Measurements from ENCODE around the gene CLDN10.
A peak's percentile ranks its signal among the peaks of the same experiment; 100 is the strongest.

CLDN10 gene

GRCh38 chr13:95546919-95547318 is 5.6 kb upstream of the CLDN10 start:
- Histone ChIP-seq H3K4me3 (ENCODE audit: low read depth, low read length) (no peak overlapping the region), H4K8ac (ENCODE audit: low read depth, low read length) (no peak overlapping the region), H2BK5ac (ENCODE audit: low read depth, low read length, poor library complexity) (no peak overlapping the region), H4K91ac (ENCODE audit: low read depth, low read length) (no peak overlapping the region), H3K79me2 (ENCODE audit: control insufficient read depth, insufficient read depth, low read length, poor library complexity) (no peaks in the 10 kb centered on the region), H3K4ac (ENCODE audit: low read depth, low read length) (no peak overlapping the region), H3K4me2 (ENCODE audit: low read length) (no peak overlapping the region), H3K79me1 (ENCODE audit: low read length) (peaks cover 1% of the 10 kb centered on the region), H3K27me3 (ENCODE audit: insufficient read depth, low read length) (no peaks in the 10 kb centered on the region), H3K36me3 (ENCODE audit: control insufficient read depth in 1 of 2, insufficient read depth in 2 of 2, low read length in 2 of 2) (no peaks in the 10 kb centered on the region), H2AFZ (ENCODE audit: insufficient read depth, low read length, poor library complexity) (peak overlapping the region; percentile 71), H3K4me1 (ENCODE audit: control insufficient read depth in 1 of 2, insufficient read depth in 2 of 2, low read length in 2 of 2) (peaks cover 3 to 4% of the 10 kb centered on the region in 2 experiments), H3K14ac (ENCODE audit: low read length) (no peak overlapping the region), H2AK5ac (ENCODE audit: low read length) (no peak overlapping the region), H3K9ac (ENCODE audit: low read length) (no peak overlapping the region), H2BK12ac (ENCODE audit: low read length) (no peak overlapping the region), H3K27ac (ENCODE audit: low read depth, low read length) (no peak overlapping the region), H3K9me3 (ENCODE audit: insufficient read depth, low read depth, low read length) (no peaks in the 10 kb centered on the region), H3K18ac (ENCODE audit: low read length) (no peak overlapping the region), H4K12ac (ENCODE audit: low read depth, low read length) (no peak overlapping the region), H3K23ac (ENCODE audit: low read length) (no peak overlapping the region), H2BK120ac (ENCODE audit: insufficient read depth, low read length, poor library complexity) (no peak overlapping the region)
- no CpG with 5 or more reads among the region's 3 CpGs for WGBS (ENCODE audit: extremely low coverage, insufficient coverage, insufficient read length)
- no peak for DNase-seq

GRCh38 chr13:95547531-95548167 is 4.9 kb upstream of the CLDN10 start:
- Histone ChIP-seq H2AFZ (ENCODE audit: insufficient read depth, low read length, poor library complexity) (no peak overlapping the region), H2BK120ac (ENCODE audit: insufficient read depth, low read length, poor library complexity) (no peak overlapping the region), H4K91ac (ENCODE audit: low read depth, low read length) (no peak overlapping the region), H3K9ac (ENCODE audit: low read length) (no peak overlapping the region), H3K36me3 (ENCODE audit: control insufficient read depth in 1 of 2, insufficient read depth in 2 of 2, low read length in 2 of 2) (no peaks in the 10 kb centered on the region), H3K4me2 (ENCODE audit: low read length) (peak overlapping the region; percentile 16), H3K79me1 (ENCODE audit: low read length) (peaks cover 1% of the 10 kb centered on the region), H2BK5ac (ENCODE audit: low read depth, low read length, poor library complexity) (no peak overlapping the region), H3K23ac (ENCODE audit: low read length) (no peak overlapping the region), H4K8ac (ENCODE audit: low read depth, low read length) (no peak overlapping the region), H2AK5ac (ENCODE audit: low read length) (no peak overlapping the region), H3K27ac (ENCODE audit: low read depth, low read length) (no peak overlapping the region), H3K4ac (ENCODE audit: low read depth, low read length) (no peak overlapping the region), H3K79me2 (ENCODE audit: control insufficient read depth, insufficient read depth, low read length, poor library complexity) (no peaks in the 10 kb centered on the region), H3K4me3 (ENCODE audit: low read depth, low read length) (no peak overlapping the region), H2BK12ac (ENCODE audit: low read length) (no peak overlapping the region), H3K27me3 (ENCODE audit: insufficient read depth, low read length) (no peaks in the 10 kb centered on the region), H3K9me3 (ENCODE audit: insufficient read depth, low read depth, low read length) (no peaks in the 10 kb centered on the region), H3K4me1 (ENCODE audit: control insufficient read depth in 1 of 2, insufficient read depth in 2 of 2, low read length in 2 of 2) (peaks cover 6 to 8% of the 10 kb centered on the region in 2 experiments), H3K18ac (ENCODE audit: low read length) (no peak overlapping the region), H4K12ac (ENCODE audit: low read depth, low read length) (no peak overlapping the region), H3K14ac (ENCODE audit: low read length) (no peak overlapping the region)
- no CpG with 5 or more reads among the region's 6 CpGs for WGBS (ENCODE audit: extremely low coverage, insufficient coverage, insufficient read length)
- peak in 1 of 2 donors; percentile 32 for DNase-seq

DNA sequence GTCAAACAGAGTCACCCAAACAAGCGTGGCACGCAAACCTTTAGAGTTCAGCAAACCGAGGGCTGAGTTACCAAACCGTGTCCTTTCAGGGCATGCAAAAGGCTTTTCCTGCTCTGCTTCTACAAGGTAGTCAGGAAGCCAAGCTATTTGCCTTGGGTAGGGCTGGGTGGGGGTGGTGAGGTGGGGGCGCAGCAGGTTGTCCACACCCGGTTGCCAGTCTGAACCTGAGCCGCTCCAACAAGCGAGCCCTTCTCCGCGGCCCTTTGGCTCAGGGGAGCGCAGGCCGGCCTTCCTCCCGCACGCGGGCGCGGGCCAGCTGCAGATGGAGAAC is 347 bp upstream of the CLDN10 start:
- Histone ChIP-seq H3K4me1 (ENCODE audit: control insufficient read depth in 1 of 2, insufficient read depth in 2 of 2, low read length in 2 of 2) (peaks cover 8 to 14% of the 10 kb centered on the region in 2 experiments), H3K4ac (ENCODE audit: low read depth, low read length) (no peak overlapping the region), H2BK120ac (ENCODE audit: insufficient read depth, low read length, poor library complexity) (no peak overlapping the region), H4K8ac (ENCODE audit: low read depth, low read length) (no peak overlapping the region), H3K9ac (ENCODE audit: low read length) (no peak overlapping the region), H3K14ac (ENCODE audit: low read length) (no peak overlapping the region), H3K27ac (ENCODE audit: low read depth, low read length) (no peak overlapping the region), H4K12ac (ENCODE audit: low read depth, low read length) (no peak overlapping the region), H3K18ac (ENCODE audit: low read length) (no peak overlapping the region), H2BK5ac (ENCODE audit: low read depth, low read length, poor library complexity) (no peak overlapping the region), H2AFZ (ENCODE audit: insufficient read depth, low read length, poor library complexity) (peak overlapping the region; percentile 35), H3K27me3 (ENCODE audit: insufficient read depth, low read length) (no peaks in the 10 kb centered on the region), H3K79me1 (ENCODE audit: low read length) (no peaks in the 10 kb centered on the region), H3K79me2 (ENCODE audit: control insufficient read depth, insufficient read depth, low read length, poor library complexity) (peaks cover 2% of the 10 kb centered on the region), H2AK5ac (ENCODE audit: low read length) (no peak overlapping the region), H3K4me2 (ENCODE audit: low read length) (peak overlapping the region; percentile 88), H3K9me3 (ENCODE audit: insufficient read depth, low read depth, low read length) (no peaks in the 10 kb centered on the region), H2BK12ac (ENCODE audit: low read length) (no peak overlapping the region), H3K23ac (ENCODE audit: low read length) (no peak overlapping the region), H3K4me3 (ENCODE audit: low read depth, low read length) (peak overlapping the region; percentile 57), H3K36me3 (ENCODE audit: control insufficient read depth in 1 of 2, insufficient read depth in 2 of 2, low read length in 2 of 2) (no peaks in the 10 kb centered on the region), H4K91ac (ENCODE audit: low read depth, low read length) (no peak overlapping the region)
- WGBS (ENCODE audit: extremely low coverage, insufficient coverage, insufficient read length), result no CpG with 5 or more reads among the region's 17 CpGs
- no peak for DNase-seq

DNA sequence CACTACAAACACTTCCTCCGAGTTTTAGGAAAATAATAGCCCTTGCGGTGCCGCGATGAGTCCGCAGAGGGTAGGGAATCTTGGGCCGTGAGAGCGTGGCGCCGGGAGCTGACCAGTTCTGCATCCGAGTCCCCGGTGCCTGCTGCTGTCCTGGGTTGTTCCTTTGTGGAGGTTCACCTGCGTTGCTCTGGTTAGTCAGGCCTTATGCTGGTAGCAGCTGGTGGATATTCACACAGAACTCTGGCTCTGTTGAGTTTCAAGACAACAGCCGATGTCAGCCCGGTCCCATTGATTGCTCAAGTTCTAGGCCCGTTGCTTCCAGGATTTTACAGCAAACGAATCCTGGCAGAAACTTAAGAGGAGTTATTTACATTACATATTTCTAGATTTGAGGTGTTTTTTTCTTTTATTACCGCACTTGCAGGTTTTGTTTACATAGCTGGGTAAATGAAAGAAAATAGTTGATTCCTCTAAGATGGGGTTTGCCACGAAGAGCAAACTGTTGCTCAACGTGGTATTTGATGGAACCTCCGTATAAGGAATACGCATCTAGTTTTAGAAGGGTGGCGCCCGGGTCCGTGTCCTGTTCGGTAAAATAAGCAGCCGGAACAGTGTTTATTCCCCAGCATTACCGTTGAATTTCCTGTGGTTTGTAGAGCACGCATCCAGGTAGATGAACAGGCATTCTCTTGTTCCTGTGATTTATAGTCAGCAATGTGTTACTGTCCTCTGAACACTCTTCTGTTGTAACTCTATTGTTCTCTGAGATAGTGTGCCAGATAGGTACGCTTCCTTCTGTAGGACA is 1.3 kb downstream of the CLDN10 start:
- H3K4me1 ChIP-seq (ENCODE audit: control insufficient read depth in 1 of 2, insufficient read depth in 2 of 2, low read length in 2 of 2), result peaks cover 8 to 12% of the 10 kb centered on the region in 2 experiments
- no peak overlapping the region for H4K12ac ChIP-seq (ENCODE audit: low read depth, low read length)
- no peak overlapping the region for H3K27ac ChIP-seq (ENCODE audit: low read depth, low read length)
- no peak overlapping the region for H2BK12ac ChIP-seq (ENCODE audit: low read length)
- no peak overlapping the region for H3K4ac ChIP-seq (ENCODE audit: low read depth, low read length)
- peaks cover 2% of the 10 kb centered on the region for H3K79me2 ChIP-seq (ENCODE audit: control insufficient read depth, insufficient read depth, low read length, poor library complexity)
- H3K23ac ChIP-seq (ENCODE audit: low read length), result no peak overlapping the region
- no peak overlapping the region for H2AFZ ChIP-seq (ENCODE audit: insufficient read depth, low read length, poor library complexity)
- no peak overlapping the region for H3K4me3 ChIP-seq (ENCODE audit: low read depth, low read length)
- no peak overlapping the region for H3K18ac ChIP-seq (ENCODE audit: low read length)
- H4K91ac ChIP-seq (ENCODE audit: low read depth, low read length), result no peak overlapping the region
- no peak overlapping the region for H3K14ac ChIP-seq (ENCODE audit: low read length)
- peak overlapping the region; percentile 88 for H3K4me2 ChIP-seq (ENCODE audit: low read length)
- no peaks in the 10 kb centered on the region for H3K36me3 ChIP-seq (ENCODE audit: control insufficient read depth in 1 of 2, insufficient read depth in 2 of 2, low read length in 2 of 2)
- no peak overlapping the region for H3K9ac ChIP-seq (ENCODE audit: low read length)
- H3K9me3 ChIP-seq (ENCODE audit: insufficient read depth, low read depth, low read length), result no peaks in the 10 kb centered on the region
- no peak overlapping the region for H2BK5ac ChIP-seq (ENCODE audit: low read depth, low read length, poor library complexity)
- DNase-seq, result peak; percentile 74
- no peaks in the 10 kb centered on the region for H3K79me1 ChIP-seq (ENCODE audit: low read length)
- no peaks in the 10 kb centered on the region for H3K27me3 ChIP-seq (ENCODE audit: insufficient read depth, low read length)
- no peak overlapping the region for H2BK120ac ChIP-seq (ENCODE audit: insufficient read depth, low read length, poor library complexity)
- WGBS (ENCODE audit: extremely low coverage, insufficient coverage, insufficient read length), result no CpG with 5 or more reads among the region's 29 CpGs
- no peak overlapping the region for H2AK5ac ChIP-seq (ENCODE audit: low read length)
- H4K8ac ChIP-seq (ENCODE audit: low read depth, low read length), result no peak overlapping the region

Data from trophoblast cell (in vitro differentiated cells and primary cell).